IMR-90 (cell line): ENCODE measurements around the gene OPCML.

Experiments used
- CTCF ChIP-seq: conservative IDR thresholded peaks from 2 replicates; pipeline ENCODE4 v1.5.1; 2012; ENCODE audit warnings: mild to moderate bottlenecking, low read depth, low read length, improper control_type of control experiment
- FOS ChIP-seq: fragments of 150-350 bp; IDR thresholded peaks from 2 replicates; pipeline ENCODE4 v1.6.1; 2016; ENCODE audit warnings: low read depth, low read length

GRCh38 chr11:132396318-132396717 lies 1136.0 kb downstream of the OPCML start:
- no peak for TF ChIP-seq FOS
- TF ChIP-seq CTCF, result no peak
